22Rv1 (cell line): ENCODE measurements around the gene LRRC72.

ENCODE experiments used
- ZFX ChIP-seq: fragments of 450-650 bp; IDR thresholded peaks from 2 replicates; pipeline ENCODE4 v1.6.1; 2017; ENCODE audit warnings: antibody characterized with exemption, borderline replicate concordance
- TF ChIP-seq, protein P1 (sequence below): fragments of 450-650 bp; IDR thresholded peaks from 2 replicates; pipeline ENCODE4 v1.5.1; 2017; ENCODE audit warnings: mild to moderate bottlenecking

DNA sequence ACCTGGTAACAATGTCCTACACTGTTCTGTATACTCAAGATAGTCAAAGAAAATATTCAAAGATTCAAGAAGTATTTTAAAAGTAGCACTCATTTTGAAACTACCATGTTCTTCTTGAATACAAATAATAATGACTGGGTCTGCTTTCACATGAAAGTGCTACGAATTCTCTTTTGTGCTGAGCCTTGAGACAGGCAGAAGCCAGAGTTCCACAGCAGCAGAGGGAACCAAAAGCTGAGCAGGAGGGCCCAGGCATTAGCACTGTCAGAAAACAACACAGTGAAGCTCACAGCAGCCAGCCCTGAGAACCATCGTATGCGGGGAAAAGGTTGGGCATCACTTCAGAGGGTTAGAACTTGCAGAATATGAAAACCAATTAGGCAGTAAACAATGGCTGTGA is 80.1 kb downstream of the LRRC72 start:
- TF ChIP-seq, protein P1, sequence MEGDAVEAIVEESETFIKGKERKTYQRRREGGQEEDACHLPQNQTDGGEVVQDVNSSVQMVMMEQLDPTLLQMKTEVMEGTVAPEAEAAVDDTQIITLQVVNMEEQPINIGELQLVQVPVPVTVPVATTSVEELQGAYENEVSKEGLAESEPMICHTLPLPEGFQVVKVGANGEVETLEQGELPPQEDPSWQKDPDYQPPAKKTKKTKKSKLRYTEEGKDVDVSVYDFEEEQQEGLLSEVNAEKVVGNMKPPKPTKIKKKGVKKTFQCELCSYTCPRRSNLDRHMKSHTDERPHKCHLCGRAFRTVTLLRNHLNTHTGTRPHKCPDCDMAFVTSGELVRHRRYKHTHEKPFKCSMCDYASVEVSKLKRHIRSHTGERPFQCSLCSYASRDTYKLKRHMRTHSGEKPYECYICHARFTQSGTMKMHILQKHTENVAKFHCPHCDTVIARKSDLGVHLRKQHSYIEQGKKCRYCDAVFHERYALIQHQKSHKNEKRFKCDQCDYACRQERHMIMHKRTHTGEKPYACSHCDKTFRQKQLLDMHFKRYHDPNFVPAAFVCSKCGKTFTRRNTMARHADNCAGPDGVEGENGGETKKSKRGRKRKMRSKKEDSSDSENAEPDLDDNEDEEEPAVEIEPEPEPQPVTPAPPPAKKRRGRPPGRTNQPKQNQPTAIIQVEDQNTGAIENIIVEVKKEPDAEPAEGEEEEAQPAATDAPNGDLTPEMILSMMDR = no peak
- no peak for TF ChIP-seq ZFX
